K562 (cell line): Measurements from ENCODE around the gene ACSS1. TPM values are rescaled to one million over a fixed set of nuclear protein-coding genes. Genes with fewer than 3 reads are reported as not detected.

Source experiments
- ATAC-seq: fragments of 200-7000 bp; cut with Tn5 transposase; 3 replicates; pipeline ENCODE4 v1.9.1; 2020; ENCODE audit warnings: moderate library complexity
- BruUV-seq: library from RNA; stranded (reverse); fragments of 400-500 nt; replicated peaks from 2 replicates; lab custom pipeline; 2021; lab: Mats Ljungman, UMichigan
- CTCF ChIA-PET: fragments of 300-600 bp; formaldehyde crosslinking; extraction: SDS; loops from one replicate; lab custom pipeline; 2021; ENCODE audit warnings: low intra/inter-chr PET ratio; lab: Yijun Ruan, JAX
- POLR2A ChIA-PET: fragments of 300-600, 350-650 bp; sonication (Branson Sonifier 250); formaldehyde crosslinking; extraction: SDS; loops from one replicate; lab custom pipeline; 2021; ENCODE audit warnings: antibody characterized with exemption, inconsistent platforms; lab: Yijun Ruan, JAX
- DNase-seq, 4 experiments: peaks; one replicate each; pipeline versions ENCODE4 v3.0.0 to v3.0.0-alpha.2; 2011 to 2018; ENCODE audit warnings: low spot score in 3 of 4, mixed read lengths in 3 of 4; ENCODE audit errors: extremely low read depth in 1 of 4
- FAIRE-seq: peaks from 2 replicates; lab custom pipeline; 2011; peaks lifted over from hg19 to GRCh38; lab: Jason Lieb, UNC
- H2AFZ ChIP-seq: 2 replicates; pipeline ENCODE4 v1.6.0; 2011; ENCODE audit warnings: low read depth, low read length, control low read depth, inconsistent platforms
- H3K27ac ChIP-seq: fragments of 200-600 bp; 3 replicates; pipeline ENCODE4 v1.8.0; 2011; ENCODE audit warnings: low read depth, mild to moderate bottlenecking, control low read depth, inconsistent platforms, low read length, moderate library complexity, mixed read lengths; ENCODE audit errors: extremely low read depth
- H3K27me3 ChIP-seq, 2 experiments: fragments of 300-600 bp in 1 of 2; 2 replicates in 1 of 2; 3 replicates in 1 of 2; pipeline versions ENCODE4 v1.6.0 to v1.8.0; 2011; ENCODE audit warnings: inconsistent platforms in 2 of 2, low read length in 2 of 2, mild to moderate bottlenecking in 1 of 2, mixed read lengths in 1 of 2, moderate library complexity in 1 of 2; ENCODE audit not compliant: control insufficient read depth in 2 of 2, insufficient read depth in 2 of 2
- H3K36me3 ChIP-seq: fragments of 300-600 bp; 3 replicates; pipeline ENCODE4 v1.8.0; 2011; ENCODE audit warnings: mild to moderate bottlenecking, low read length, inconsistent platforms; ENCODE audit not compliant: control insufficient read depth, insufficient read depth
- H3K4me1 ChIP-seq, 2 experiments: fragments of 200-600 bp in 1 of 2; replicated peaks in 1 of 2; 2 replicates in 1 of 2; 3 replicates in 1 of 2; pipeline versions ENCODE4 v1.5.1 to v1.8.0; 2011; ENCODE audit warnings: inconsistent platforms in 2 of 2, low read length in 2 of 2, mild to moderate bottlenecking in 1 of 2, mixed read lengths in 1 of 2, moderate library complexity in 1 of 2; ENCODE audit not compliant: control insufficient read depth in 2 of 2, insufficient read depth in 2 of 2
- H3K4me2 ChIP-seq: 2 replicates; pipeline ENCODE4 v1.6.1; 2011; ENCODE audit warnings: low read length, control low read depth, inconsistent platforms, mixed read lengths; ENCODE audit not compliant: insufficient read depth
- H3K4me3 ChIP-seq: fragments of 200-600 bp; sonication (generic), shearing (Covaris generic); 2 replicates; pipeline ENCODE4 v1.5.1; 2016; ENCODE audit warnings: control low read depth, inconsistent platforms
- H3K79me2 ChIP-seq: fragments of 200-600 bp; 3 replicates; pipeline ENCODE4 v1.8.0; 2011; ENCODE audit warnings: low read length, inconsistent platforms; ENCODE audit not compliant: control insufficient read depth, insufficient read depth
- H3K9ac ChIP-seq, 2 experiments: 2 replicates each; pipeline versions ENCODE4 v1.6.0 to v1.6.1; 2011; ENCODE audit warnings: low read depth in 2 of 2, low read length in 2 of 2, control low read depth in 1 of 2, inconsistent platforms in 1 of 2, mild to moderate bottlenecking in 1 of 2, mixed read lengths in 1 of 2; ENCODE audit not compliant: insufficient read depth in 1 of 2
- H3K9me1 ChIP-seq: one replicate; pipeline ENCODE4 v1.6.0; 2011; ENCODE audit warnings: inconsistent platforms, mild to moderate bottlenecking, low read length, moderate library complexity; ENCODE audit not compliant: control insufficient read depth, insufficient read depth
- H3K9me3 ChIP-seq: replicated peaks from 2 replicates; pipeline ENCODE4 v1.5.1; 2011; ENCODE audit warnings: low read depth, low read length, inconsistent platforms; ENCODE audit not compliant: control insufficient read depth, insufficient read depth
- H4K20me1 ChIP-seq: replicated peaks from 2 replicates; pipeline ENCODE4 v1.6.1; 2011; ENCODE audit warnings: low read length, inconsistent platforms, mixed read lengths; ENCODE audit not compliant: control insufficient read depth, insufficient read depth
- CHD2 ChIP-seq: IDR thresholded peaks from 2 replicates; pipeline ENCODE4 v1.6.1; 2011; ENCODE audit warnings: low read depth, low read length
- DACH1 ChIP-seq: fragments of 450-650 bp; IDR thresholded peaks from 2 replicates; pipeline ENCODE4 v1.6.1; 2018; ENCODE audit not compliant: partially characterized antibody
- EWSR1 ChIP-seq: fragments of 450-650 bp; IDR thresholded peaks from 2 replicates; pipeline ENCODE4 v1.6.1; 2018; ENCODE audit warnings: borderline replicate concordance, mild to moderate bottlenecking, low read depth, moderate library complexity; ENCODE audit not compliant: partially characterized antibody
- JUND ChIP-seq, 2 experiments: IDR thresholded peaks; 2 replicates in 1 of 2; 3 replicates in 1 of 2; pipeline ENCODE4 v1.6.1; 2011; ENCODE audit warnings: borderline replicate concordance in 2 of 2, low read depth in 2 of 2, low read length in 2 of 2, improper control_type of control experiment in 1 of 2, missing biosample characterization in 1 of 2, missing genetic modification characterization in 1 of 2, missing genetic modification reagents in 1 of 2
- KDM5B ChIP-seq: fragments of 200-600 bp; sonication (generic); IDR thresholded peaks from 2 replicates; pipeline ENCODE4 v1.6.1; 2012; ENCODE audit warnings: low read depth, mild to moderate bottlenecking, moderate library complexity, low read length, control low read depth, inconsistent platforms; ENCODE audit not compliant: insufficient replicate concordance
- NFIC ChIP-seq: fragments of 450-650 bp; IDR thresholded peaks from 2 replicates; pipeline ENCODE4 v1.6.1; 2017; ENCODE audit warnings: mild to moderate bottlenecking, inconsistent platforms
- SIRT6 ChIP-seq: IDR thresholded peaks from one replicate; pipeline ENCODE4 v1.6.1; 2012; ENCODE audit warnings: low read depth, mild to moderate bottlenecking, control low read depth, inconsistent platforms, low read length, moderate library complexity
- SPI1 ChIP-seq: IDR thresholded peaks from 2 replicates; pipeline ENCODE4 v1.6.1; 2011; ENCODE audit warnings: low read depth, low read length, control low read depth, borderline replicate concordance
- STAT6 ChIP-seq: sonication (generic); formaldehyde crosslinking; IDR thresholded peaks from 2 replicates; pipeline ENCODE4 v1.8.1; 2023; ENCODE audit warnings: mild to moderate bottlenecking, missing genetic modification reagents
- ZNF436 ChIP-seq: fragments of 250-450, 450-650 bp; sonication (Bioruptor Pico); formaldehyde crosslinking; IDR thresholded peaks from 2 replicates; pipeline ENCODE4 v1.7.0; 2020; ENCODE audit warnings: mild to moderate bottlenecking
- WGBS: fragments of 100-300 bp; shearing (Covaris generic); methylation state at CpG from one replicate; pipeline ENCODE4 v1.1.6; 2016; ENCODE audit warnings: low coverage, mixed read lengths; ENCODE audit not compliant: insufficient coverage; ENCODE audit errors: missing lambda C conversion rate; 5-methylcytosine and 5-hydroxymethylcytosine counted together
- in situ Hi-C: fragments of 300-500 bp; cut with MboI; formaldehyde crosslinking; loops from 4 replicates; pipeline ENCODE4 v1.15.0; 2018; ENCODE audit warnings: inconsistent platforms, mixed read lengths
- intact Hi-C: fragments of 100-400 bp; cut with micrococcal nuclease; formaldehyde crosslinking; loops from 2 replicates; pipeline ENCODE4 v1.14.2; 2022
- polyA plus RNA-seq, 8 experiments: library from polyadenylated mRNA; depleted of rRNA in 4 of 8; stranded (reverse) in 5 of 8; unstranded in 3 of 8; fragments of >200 nt; fragmentation: Nextera tagmentation in 2 of 8; fragmentation: Illumina TruSeq in 1 of 8; extraction: Ambion mirVana in 2 of 8; extraction: Trizol in 1 of 8; gene quantifications; 2 replicates each; pipeline versions ENCODE4 v1.2.1 to v1.2.3, GENCODE V29; 2011 to 2014; ENCODE audit warnings: inconsistent platforms in 1 of 8, missing spikeins in 1 of 8
- total RNA-seq, 7 experiments: library from RNA; depleted of rRNA in 6 of 7; stranded (reverse); fragments of >200 nt in 6 of 7; fragmentation: Illumina TruSeq in 2 of 7; extraction: Trizol in 2 of 7; gene quantifications; 2 replicates each; pipeline versions ENCODE4 v1.2.1 to v1.2.3, GENCODE V29; 2011 to 2021; ENCODE audit warnings: low replicate concordance in 1 of 7

ACSS1 gene
- total and polyA plus RNA-seq, 9 of the 15 experiments (the other 6 are each of a cell fraction or from before 2014, with no cell fraction given) = 0.07 to 2.1 (median 0.27) TPM; not detected in 3

GRCh38 chr20:25071734-25072133 is 13.8 kb upstream of the ACSS1 start:
- 0% methylated on average over 4 of the region's 4 CpGs for WGBS
- DNase-seq (no peak), ATAC-seq (no peak), FAIRE-seq (no peak)
- POLR2A ChIA-PET = no interaction called here
- no peak overlapping the region for H3K27ac ChIP-seq
- no peak overlapping the region for H3K9ac ChIP-seq
- H2AFZ ChIP-seq = no peak overlapping the region
- intact Hi-C loops (loop anchor here (2.0 to 10.0 kb wide), 2 partner anchors 75 to 103 kb away; no protein-coding TSS in a partner anchor), in situ Hi-C loops (no loop called here)
- no peaks in the 10 kb centered on the region for H3K36me3 ChIP-seq
- no peaks in the 10 kb centered on the region for H3K9me3 ChIP-seq
- H3K27me3 ChIP-seq = peaks cover 0 to 14% of the 10 kb centered on the region in 2 experiments; a peak in 3 of 5 replicates
- no peak overlapping the region for H3K4me2 ChIP-seq
- no peaks in the 10 kb centered on the region for H4K20me1 ChIP-seq
- BruUV-seq = no TSS peak
- H3K79me2 ChIP-seq = no peaks in the 10 kb centered on the region
- CTCF ChIA-PET = no interaction called here
- H3K4me1 ChIP-seq = no peaks in the 10 kb centered on the region
- no peak overlapping the region for H3K4me3 ChIP-seq
- no peak for TF ChIP-seq EWSR1
- TF ChIP-seq SIRT6 = no peak
- no peak for TF ChIP-seq CHD2
- no peak for TF ChIP-seq JUND (IDR thresholded peaks at IDR 0.05; ENCODE audit: borderline replicate concordance, low read depth, low read length)
- no peak for TF ChIP-seq JUND (tag; IDR thresholded peaks at IDR 0.05; ENCODE audit: borderline replicate concordance, low read depth, low read length)
- no peak for TF ChIP-seq SPI1
- TF ChIP-seq KDM5B = no peak
- TF ChIP-seq ZNF436 = no peak
- TF ChIP-seq STAT6 (CRISPR knock-in tag) = no peak
- TF ChIP-seq DACH1 = no peak
- no peak for TF ChIP-seq NFIC
- no peaks in the 10 kb centered on the region for H3K9me1 ChIP-seq
